Fibroblast of the aortic adventitia (primary cell): ENCODE measurements around the gene CCDC47. TPM values are rescaled to one million over a fixed set of nuclear protein-coding genes. Genes with fewer than 3 reads are reported as not detected.

Source experiments
- DNase-seq: peaks from one replicate; pipeline ENCODE4 v3.0.0-alpha.2; 2010; ENCODE audit warnings: low read depth
- H3K4me3 ChIP-seq: 2 replicates; pipeline ENCODE4 v1.5.1; 2011; ENCODE audit warnings: low read depth, mild to moderate bottlenecking, control low read depth, low read length, moderate library complexity
- CTCF ChIP-seq: IDR thresholded peaks from 2 replicates; pipeline ENCODE4 v1.5.1; 2011; ENCODE audit warnings: mild to moderate bottlenecking, low read length, control low read depth, inconsistent platforms; ENCODE audit not compliant: insufficient read depth
- total RNA-seq: library from RNA; depleted of rRNA; stranded (reverse); fragments of >200 nt; gene quantifications from 2 replicates; pipeline ENCODE4 v1.2.3, GENCODE V29; 2012; ENCODE audit warnings: low replicate concordance

The CCDC47 gene
- total RNA-seq, 1 donor: 70.2 TPM

- TF ChIP-seq CTCF: no peak
- no peak for DNase-seq
- H3K4me3 ChIP-seq: no peak overlapping the region
Measured at GRCh38 chr17:63817736-63818385, 44.5 kb upstream of the CCDC47 start.

- TF ChIP-seq CTCF: no peak
- H3K4me3 ChIP-seq: no peak overlapping the region
- no peak for DNase-seq
Measured at GRCh38 chr17:63816669-63817068, 43.3 kb upstream of the CCDC47 start.

- no peak for TF ChIP-seq CTCF
- no peak for DNase-seq
- no peak overlapping the region for H3K4me3 ChIP-seq
Measured at GRCh38 chr17:63816123-63816522, 42.7 kb upstream of the CCDC47 start.

- DNase-seq: no peak
- no peak for TF ChIP-seq CTCF
- H3K4me3 ChIP-seq: no peak overlapping the region
Measured at GRCh38 chr17:63809970-63810369, 36.6 kb upstream of the CCDC47 start.

GRCh38 chr17:63805591-63805990 lies 32.2 kb upstream of the CCDC47 start:
- no peak for TF ChIP-seq CTCF
- peak; percentile 19 for DNase-seq
- no peak overlapping the region for H3K4me3 ChIP-seq

- no peak overlapping the region for H3K4me3 ChIP-seq
- TF ChIP-seq CTCF: no peak
- DNase-seq: no peak
Measured at GRCh38 chr17:63804328-63804727, 30.9 kb upstream of the CCDC47 start.

GRCh38 chr17:63800783-63801182 lies 27.4 kb upstream of the CCDC47 start:
- H3K4me3 ChIP-seq: no peak overlapping the region
- no peak for DNase-seq
- no peak for TF ChIP-seq CTCF
